GM21723 (cell line): ENCODE results near the gene TMEM86B.
A peak's percentile ranks its signal among the peaks of the same experiment; 100 is the strongest.

Source experiments
- ATAC-seq: cut with Tn5 transposase; IDR thresholded peaks from one replicate; pipeline ENCODE4 v1.9.1; 2021; ENCODE audit warnings: mild to moderate bottlenecking, moderate library complexity; ENCODE audit not compliant: unreplicated experiment

The TMEM86B gene

GRCh38 chr19:55228403-55229031 is at the start of gene TMEM86B:
TSS of gene TMEM86B (minus strand) at chr19:55228763. CDS start at chr19:55228741, 22 bp downstream.
- no peak for ATAC-seq

GRCh38 chr19:55277494-55277893 is 48.9 kb upstream of the TMEM86B start:
- no peak for ATAC-seq

GRCh38 chr19:55276720-55277430 is 48.3 kb upstream of the TMEM86B start:
- ATAC-seq = peak; percentile 16

GRCh38 chr19:55275851-55276719 is 47.5 kb upstream of the TMEM86B start:
- peak; percentile 55 for ATAC-seq

GRCh38 chr19:55273978-55274707 is 45.6 kb upstream of the TMEM86B start:
- ATAC-seq = no peak

- no peak for ATAC-seq
Observed at GRCh38 chr19:55272142-55272541, 43.6 kb upstream of the TMEM86B start.

GRCh38 chr19:55270172-55270942 is 41.8 kb upstream of the TMEM86B start:
- no peak for ATAC-seq

- ATAC-seq = no peak
Observed at GRCh38 chr19:55269299-55269698, 40.7 kb upstream of the TMEM86B start.

- ATAC-seq = no peak
Observed at GRCh38 chr19:55266840-55267239, 38.3 kb upstream of the TMEM86B start.

GRCh38 chr19:55266404-55266803 is 37.8 kb upstream of the TMEM86B start:
- ATAC-seq = no peak

GRCh38 chr19:55265723-55266386 is 37.3 kb upstream of the TMEM86B start:
- no peak for ATAC-seq

- ATAC-seq = no peak
Observed at GRCh38 chr19:55265173-55265572, 36.6 kb upstream of the TMEM86B start.

- ATAC-seq = no peak
Observed at GRCh38 chr19:55264531-55264930, 36.0 kb upstream of the TMEM86B start.

GRCh38 chr19:55262359-55262758 is 33.8 kb upstream of the TMEM86B start:
- ATAC-seq = no peak

- ATAC-seq = no peak
Observed at GRCh38 chr19:55261671-55262126, 33.1 kb upstream of the TMEM86B start.

- no peak for ATAC-seq
Observed at GRCh38 chr19:55259540-55260210, 31.1 kb upstream of the TMEM86B start.

GRCh38 chr19:55258828-55259539 is 30.4 kb upstream of the TMEM86B start, which contains the start of gene PPP6R1:
TSS of gene PPP6R1 (minus strand) at chr19:55259017. CDS start at chr19:55247103, 11,914 bp downstream.
- peak; percentile 58 for ATAC-seq

- ATAC-seq = peak; percentile 12
Observed at GRCh38 chr19:55258476-55258827, 29.9 kb upstream of the TMEM86B start.
